HEK293 (cell line): ENCODE results near the gene LHX2.

ENCODE experiments used
- CTCF ChIA-PET: fragments of 350-600 bp; formaldehyde crosslinking; extraction: SDS; loops from one replicate; lab custom pipeline; 2021; ENCODE audit warnings: antibody characterized with exemption; lab: Yijun Ruan, JAX
- POLR2A ChIA-PET: fragments of 300-600 bp; formaldehyde crosslinking; extraction: SDS; loops from one replicate; lab custom pipeline; 2020; ENCODE audit warnings: antibody characterized with exemption, inconsistent platforms; lab: Yijun Ruan, JAX
- H3K27ac ChIP-seq: fragments of 200-500 bp; sonication (Bioruptor generic); 2 replicates; pipeline ENCODE4 v1.5.1; 2014; ENCODE audit warnings: low read depth, low read length, control low read depth, inconsistent platforms; ENCODE audit errors: extremely low read depth
- H3K36me3 ChIP-seq, 2 experiments: fragments of 200-500 bp in 1 of 2; sonication (Bioruptor generic) in 1 of 2; 1 replicate in 1 of 2; 2 replicates in 1 of 2; pipeline ENCODE4 v1.5.1; 2014 to 2017; ENCODE audit warnings: inconsistent platforms in 2 of 2, low read length in 2 of 2; ENCODE audit not compliant: control insufficient read depth in 2 of 2, insufficient read depth in 1 of 2
- H3K4me1 ChIP-seq: fragments of 200-500 bp; sonication (Bioruptor generic); 2 replicates; pipeline ENCODE4 v1.5.1; 2014; ENCODE audit warnings: mild to moderate bottlenecking, low read length, inconsistent platforms; ENCODE audit not compliant: control insufficient read depth, insufficient read depth
- H3K4me3 ChIP-seq: 2 replicates; pipeline ENCODE4 v1.5.1; 2011; ENCODE audit warnings: low read depth, mild to moderate bottlenecking, control low read depth, low read length, moderate library complexity
- H3K9me3 ChIP-seq: fragments of 200-500 bp; sonication (Bioruptor generic); 2 replicates; pipeline ENCODE4 v1.5.1; 2014; ENCODE audit warnings: low read depth, low read length, inconsistent platforms; ENCODE audit not compliant: control insufficient read depth, insufficient read depth
- GFI1B ChIP-seq: fragments of 450-650 bp; formaldehyde crosslinking; IDR thresholded peaks from 2 replicates; pipeline ENCODE4 v1.5.1; 2016; ENCODE audit warnings: missing biosample characterization, missing genetic modification characterization
- GLIS2 ChIP-seq: fragments of 450-650 bp; formaldehyde crosslinking; IDR thresholded peaks from 2 replicates; pipeline ENCODE4 v1.5.1; 2016; ENCODE audit warnings: missing biosample characterization, missing genetic modification characterization
- IKZF3 ChIP-seq: fragments of 450-650 bp; IDR thresholded peaks from 2 replicates; pipeline ENCODE4 v1.5.0; 2018; ENCODE audit warnings: missing biosample characterization, mild to moderate bottlenecking, missing genetic modification characterization, moderate library complexity
- SCRT2 ChIP-seq: fragments of 450-650 bp; formaldehyde crosslinking; IDR thresholded peaks from 2 replicates; pipeline ENCODE4 v1.5.1; 2016; ENCODE audit warnings: missing biosample characterization, missing genetic modification characterization
- ZNF223 ChIP-seq: fragments of 450-650 bp; formaldehyde crosslinking; IDR thresholded peaks from 2 replicates; pipeline ENCODE4 v1.5.1; 2016; ENCODE audit warnings: missing biosample characterization, missing genetic modification characterization
- ZNF266 ChIP-seq: fragments of 450-650 bp; formaldehyde crosslinking; IDR thresholded peaks from 2 replicates; pipeline ENCODE4 v1.5.1; 2016; ENCODE audit warnings: missing biosample characterization, missing genetic modification characterization, low read depth
- ZNF311 ChIP-seq: fragments of 450-650 bp; formaldehyde crosslinking; IDR thresholded peaks from 2 replicates; pipeline ENCODE4 v1.5.1; 2017; ENCODE audit warnings: missing biosample characterization, missing genetic modification characterization, borderline replicate concordance
- ZNF366 ChIP-seq: fragments of 450-650 bp; formaldehyde crosslinking; conservative IDR thresholded peaks from 2 replicates; pipeline ENCODE4 v1.5.1; 2016; ENCODE audit warnings: missing biosample characterization, missing genetic modification characterization
- ZNF391 ChIP-seq: fragments of 450-650 bp; formaldehyde crosslinking; IDR thresholded peaks from 2 replicates; pipeline ENCODE4 v1.5.1; 2016; ENCODE audit warnings: low read depth, missing biosample characterization, missing genetic modification characterization, borderline replicate concordance
- ZNF544 ChIP-seq: fragments of 450-650 bp; formaldehyde crosslinking; IDR thresholded peaks from 2 replicates; pipeline ENCODE4 v1.5.0; 2017; ENCODE audit warnings: missing biosample characterization, missing genetic modification characterization
- ZNF549 ChIP-seq: fragments of 450-650 bp; IDR thresholded peaks from 2 replicates; pipeline ENCODE4 v1.5.1; 2018; ENCODE audit warnings: missing biosample characterization, missing genetic modification characterization, mild to moderate bottlenecking, inconsistent platforms, moderate library complexity
- ZNF600 ChIP-seq: fragments of 450-650 bp; formaldehyde crosslinking; IDR thresholded peaks from 2 replicates; pipeline ENCODE4 v1.5.1; 2016; ENCODE audit warnings: missing biosample characterization, missing genetic modification characterization
- ZNF629 ChIP-seq: fragments of 450-650 bp; formaldehyde crosslinking; IDR thresholded peaks from 2 replicates; pipeline ENCODE4 v1.5.1; 2017; ENCODE audit warnings: missing biosample characterization, missing genetic modification characterization
- ZNF747 ChIP-seq: fragments of 450-650 bp; formaldehyde crosslinking; IDR thresholded peaks from 2 replicates; pipeline ENCODE4 v1.5.1; 2016; ENCODE audit warnings: missing biosample characterization, missing genetic modification characterization
- ZNF785 ChIP-seq: fragments of 450-650 bp; formaldehyde crosslinking; IDR thresholded peaks from 2 replicates; pipeline ENCODE4 v1.5.1; 2016; ENCODE audit warnings: missing biosample characterization, missing genetic modification characterization
- TF ChIP-seq, protein P1 (sequence below): fragments of 450-650 bp; formaldehyde crosslinking; conservative IDR thresholded peaks from 2 replicates; pipeline ENCODE4 v1.5.1; 2016; ENCODE audit warnings: low read depth, missing biosample characterization, missing genetic modification characterization
- TF ChIP-seq, protein P2 (sequence below): fragments of 450-650 bp; IDR thresholded peaks from 2 replicates; pipeline ENCODE4 v1.5.1; 2018; ENCODE audit warnings: missing biosample characterization, mild to moderate bottlenecking, missing genetic modification characterization
- TF ChIP-seq, protein P3 (sequence below): fragments of 450-650 bp; formaldehyde crosslinking; IDR thresholded peaks from 2 replicates; pipeline ENCODE4 v1.5.1; 2017; ENCODE audit warnings: missing biosample characterization, missing genetic modification characterization
- TF ChIP-seq, protein P4 (sequence below): fragments of 450-650 bp; formaldehyde crosslinking; IDR thresholded peaks from 2 replicates; pipeline ENCODE4 v1.5.1; 2016; ENCODE audit warnings: missing biosample characterization, missing genetic modification characterization

The LHX2 gene

DNA sequence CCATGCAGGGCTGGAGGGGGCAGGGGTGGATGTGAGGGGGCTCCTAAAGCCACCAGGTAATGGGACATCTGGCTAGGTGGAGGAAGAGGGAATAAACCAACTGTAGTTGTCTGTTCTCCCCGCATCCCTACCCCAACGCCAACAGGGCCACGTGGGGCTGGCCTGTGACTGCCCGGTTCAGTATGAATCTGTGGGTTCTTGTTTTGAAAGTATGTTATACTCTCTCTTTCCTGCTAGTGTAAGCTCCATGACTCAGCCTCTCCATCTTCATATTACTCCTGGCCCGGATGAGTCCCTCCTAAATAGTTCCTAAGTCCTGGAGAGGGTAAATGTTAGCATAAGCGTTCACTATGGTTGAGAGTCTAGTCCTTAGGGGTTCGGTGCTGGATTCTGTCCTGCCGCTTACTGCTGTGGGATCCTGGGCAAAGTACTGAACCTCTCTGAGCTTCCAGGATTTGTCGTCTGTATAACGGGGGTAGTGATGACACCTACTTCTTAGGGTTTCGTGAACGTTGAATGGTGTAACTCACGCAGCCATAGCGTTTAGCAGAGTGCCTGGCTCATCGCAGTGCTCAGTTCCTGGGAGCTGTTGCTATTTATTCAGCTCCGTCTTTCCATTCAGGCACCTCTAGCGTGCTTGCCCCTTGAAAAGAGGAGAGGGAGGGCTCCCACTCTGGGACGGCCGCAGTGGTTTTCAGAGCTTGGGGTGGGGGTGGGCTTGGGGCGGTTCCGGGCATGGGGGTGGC, 28.8 kb downstream of the LHX2 start:
- H3K27ac ChIP-seq: no peak overlapping the region; the same call in 1 of the 2 replicates
- TF ChIP-seq, protein P1, sequence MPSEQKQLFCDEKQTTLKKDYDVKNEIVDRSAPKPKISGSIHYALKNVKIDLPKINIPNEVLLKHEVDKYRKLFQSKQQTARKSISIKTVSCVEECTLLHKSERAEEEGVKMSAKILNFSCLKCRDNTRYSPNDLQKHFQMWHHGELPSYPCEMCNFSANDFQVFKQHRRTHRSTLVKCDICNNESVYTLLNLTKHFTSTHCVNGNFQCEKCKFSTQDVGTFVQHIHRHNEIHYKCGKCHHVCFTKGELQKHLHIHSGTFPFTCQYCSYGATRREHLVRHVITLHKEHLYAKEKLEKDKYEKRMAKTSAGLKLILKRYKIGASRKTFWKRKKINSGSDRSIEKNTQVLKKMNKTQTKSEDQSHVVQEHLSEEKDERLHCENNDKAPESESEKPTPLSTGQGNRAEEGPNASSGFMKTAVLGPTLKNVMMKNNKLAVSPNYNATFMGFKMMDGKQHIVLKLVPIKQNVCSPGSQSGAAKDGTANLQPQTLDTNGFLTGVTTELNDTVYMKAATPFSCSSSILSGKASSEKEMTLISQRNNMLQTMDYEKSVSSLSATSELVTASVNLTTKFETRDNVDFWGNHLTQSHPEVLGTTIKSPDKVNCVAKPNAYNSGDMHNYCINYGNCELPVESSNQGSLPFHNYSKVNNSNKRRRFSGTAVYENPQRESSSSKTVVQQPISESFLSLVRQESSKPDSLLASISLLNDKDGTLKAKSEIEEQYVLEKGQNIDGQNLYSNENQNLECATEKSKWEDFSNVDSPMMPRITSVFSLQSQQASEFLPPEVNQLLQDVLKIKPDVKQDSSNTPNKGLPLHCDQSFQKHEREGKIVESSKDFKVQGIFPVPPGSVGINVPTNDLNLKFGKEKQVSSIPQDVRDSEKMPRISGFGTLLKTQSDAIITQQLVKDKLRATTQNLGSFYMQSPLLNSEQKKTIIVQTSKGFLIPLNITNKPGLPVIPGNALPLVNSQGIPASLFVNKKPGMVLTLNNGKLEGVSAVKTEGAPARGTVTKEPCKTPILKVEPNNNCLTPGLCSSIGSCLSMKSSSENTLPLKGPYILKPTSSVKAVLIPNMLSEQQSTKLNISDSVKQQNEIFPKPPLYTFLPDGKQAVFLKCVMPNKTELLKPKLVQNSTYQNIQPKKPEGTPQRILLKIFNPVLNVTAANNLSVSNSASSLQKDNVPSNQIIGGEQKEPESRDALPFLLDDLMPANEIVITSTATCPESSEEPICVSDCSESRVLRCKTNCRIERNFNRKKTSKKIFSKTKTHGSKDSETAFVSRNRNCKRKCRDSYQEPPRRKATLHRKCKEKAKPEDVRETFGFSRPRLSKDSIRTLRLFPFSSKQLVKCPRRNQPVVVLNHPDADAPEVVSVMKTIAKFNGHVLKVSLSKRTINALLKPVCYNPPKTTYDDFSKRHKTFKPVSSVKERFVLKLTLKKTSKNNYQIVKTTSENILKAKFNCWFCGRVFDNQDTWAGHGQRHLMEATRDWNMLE (tag by site-specific recombination): no peak
- TF ChIP-seq, protein P2, sequence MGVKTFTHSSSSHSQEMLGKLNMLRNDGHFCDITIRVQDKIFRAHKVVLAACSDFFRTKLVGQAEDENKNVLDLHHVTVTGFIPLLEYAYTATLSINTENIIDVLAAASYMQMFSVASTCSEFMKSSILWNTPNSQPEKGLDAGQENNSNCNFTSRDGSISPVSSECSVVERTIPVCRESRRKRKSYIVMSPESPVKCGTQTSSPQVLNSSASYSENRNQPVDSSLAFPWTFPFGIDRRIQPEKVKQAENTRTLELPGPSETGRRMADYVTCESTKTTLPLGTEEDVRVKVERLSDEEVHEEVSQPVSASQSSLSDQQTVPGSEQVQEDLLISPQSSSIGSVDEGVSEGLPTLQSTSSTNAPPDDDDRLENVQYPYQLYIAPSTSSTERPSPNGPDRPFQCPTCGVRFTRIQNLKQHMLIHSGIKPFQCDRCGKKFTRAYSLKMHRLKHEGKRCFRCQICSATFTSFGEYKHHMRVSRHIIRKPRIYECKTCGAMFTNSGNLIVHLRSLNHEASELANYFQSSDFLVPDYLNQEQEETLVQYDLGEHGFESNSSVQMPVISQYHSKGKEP: no peak
- no peak for TF ChIP-seq ZNF747 (tag by site-specific recombination)
- no peak for TF ChIP-seq ZNF600 (tag by site-specific recombination)
- no peak for TF ChIP-seq GLIS2 (tag by site-specific recombination)
- TF ChIP-seq ZNF549 (tag by site-specific recombination): no peak
- TF ChIP-seq, protein P3, sequence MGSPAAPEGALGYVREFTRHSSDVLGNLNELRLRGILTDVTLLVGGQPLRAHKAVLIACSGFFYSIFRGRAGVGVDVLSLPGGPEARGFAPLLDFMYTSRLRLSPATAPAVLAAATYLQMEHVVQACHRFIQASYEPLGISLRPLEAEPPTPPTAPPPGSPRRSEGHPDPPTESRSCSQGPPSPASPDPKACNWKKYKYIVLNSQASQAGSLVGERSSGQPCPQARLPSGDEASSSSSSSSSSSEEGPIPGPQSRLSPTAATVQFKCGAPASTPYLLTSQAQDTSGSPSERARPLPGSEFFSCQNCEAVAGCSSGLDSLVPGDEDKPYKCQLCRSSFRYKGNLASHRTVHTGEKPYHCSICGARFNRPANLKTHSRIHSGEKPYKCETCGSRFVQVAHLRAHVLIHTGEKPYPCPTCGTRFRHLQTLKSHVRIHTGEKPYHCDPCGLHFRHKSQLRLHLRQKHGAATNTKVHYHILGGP: no peak
- TF ChIP-seq ZNF391 (tag by site-specific recombination): no peak
- TF ChIP-seq, protein P4, sequence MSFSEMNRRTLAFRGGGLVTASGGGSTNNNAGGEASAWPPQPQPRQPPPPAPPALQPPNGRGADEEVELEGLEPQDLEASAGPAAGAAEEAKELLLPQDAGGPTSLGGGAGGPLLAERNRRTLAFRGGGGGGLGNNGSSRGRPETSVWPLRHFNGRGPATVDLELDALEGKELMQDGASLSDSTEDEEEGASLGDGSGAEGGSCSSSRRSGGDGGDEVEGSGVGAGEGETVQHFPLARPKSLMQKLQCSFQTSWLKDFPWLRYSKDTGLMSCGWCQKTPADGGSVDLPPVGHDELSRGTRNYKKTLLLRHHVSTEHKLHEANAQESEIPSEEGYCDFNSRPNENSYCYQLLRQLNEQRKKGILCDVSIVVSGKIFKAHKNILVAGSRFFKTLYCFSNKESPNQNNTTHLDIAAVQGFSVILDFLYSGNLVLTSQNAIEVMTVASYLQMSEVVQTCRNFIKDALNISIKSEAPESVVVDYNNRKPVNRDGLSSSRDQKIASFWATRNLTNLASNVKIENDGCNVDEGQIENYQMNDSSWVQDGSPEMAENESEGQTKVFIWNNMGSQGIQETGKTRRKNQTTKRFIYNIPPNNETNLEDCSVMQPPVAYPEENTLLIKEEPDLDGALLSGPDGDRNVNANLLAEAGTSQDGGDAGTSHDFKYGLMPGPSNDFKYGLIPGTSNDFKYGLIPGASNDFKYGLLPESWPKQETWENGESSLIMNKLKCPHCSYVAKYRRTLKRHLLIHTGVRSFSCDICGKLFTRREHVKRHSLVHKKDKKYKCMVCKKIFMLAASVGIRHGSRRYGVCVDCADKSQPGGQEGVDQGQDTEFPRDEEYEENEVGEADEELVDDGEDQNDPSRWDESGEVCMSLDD (tag by site-specific recombination): no peak
- no peak for TF ChIP-seq ZNF629 (tag by site-specific recombination)
- no peak for TF ChIP-seq ZNF544 (tag by site-specific recombination)
- TF ChIP-seq GFI1B (tag by site-specific recombination): no peak
- no peak for TF ChIP-seq ZNF266 (tag by site-specific recombination)
- TF ChIP-seq ZNF223: no peak
- TF ChIP-seq ZNF366: no peak
- TF ChIP-seq IKZF3 (tag by site-specific recombination): no peak
- no peak for TF ChIP-seq SCRT2 (tag by site-specific recombination)
- no peak for TF ChIP-seq ZNF311 (tag by site-specific recombination)
- TF ChIP-seq ZNF785 (tag by site-specific recombination): no peak
- peaks cover 2% of the 10 kb centered on the region; the same call in 1 of the 2 replicates for H3K4me1 ChIP-seq
- CTCF ChIA-PET: interaction anchor here (0.5 to 5.5 kb wide), 44 partner anchors 9 to 1403 kb away, joined by 3 to 64 read pairs (median 4); no protein-coding TSS in a partner anchor
- no peaks in the 10 kb centered on the region for H3K9me3 ChIP-seq
- no peaks in the 10 kb centered on the region for H3K36me3 ChIP-seq
- peak overlapping the region; percentile 38 for H3K4me3 ChIP-seq
- POLR2A ChIA-PET: interaction anchor here (0.6 to 1.5 kb wide), 6 partner anchors 15 to 991 kb away, joined by 3 to 5 read pairs (median 4); partner anchors contain the start of gene LHX2
